SK-N-SH (cell line): ENCODE data around the gene WWOX. TPM values are rescaled to one million over a fixed set of nuclear protein-coding genes. Genes with fewer than 3 reads are reported as not detected.

Experiments used
- CTCF ChIA-PET: fragments of 300-600, 350-600 bp; formaldehyde crosslinking; extraction: SDS; loops from one replicate; lab custom pipeline; 2021; lab: Yijun Ruan, JAX
- POLR2A ChIA-PET: fragments of 350-600 bp; sonication (Branson Sonifier 250); formaldehyde crosslinking; extraction: SDS; loops from one replicate; lab custom pipeline; 2020; ENCODE audit warnings: antibody characterized with exemption, inconsistent platforms; lab: Yijun Ruan, JAX
- DNase-seq: peaks from one replicate; pipeline ENCODE4 v3.0.0; 2012
- H2AFZ ChIP-seq: fragments of 200-600 bp; sonication (generic); 2 replicates; pipeline ENCODE4 v1.8.1; 2016; ENCODE audit warnings: antibody characterized with exemption, mild to moderate bottlenecking, low read depth
- H3F3A ChIP-seq: fragments of 200-600 bp; sonication (generic); replicated peaks from 2 replicates; pipeline ENCODE3; 2016; ENCODE audit warnings: antibody characterized with exemption, mild to moderate bottlenecking; ENCODE audit not compliant: insufficient read depth
- H3K27ac ChIP-seq, 2 experiments: fragments of 200-500 bp in 1 of 2; fragments of 200-600 bp in 1 of 2; sonication (Bioruptor generic) in 1 of 2; sonication (generic), shearing (Covaris generic) in 1 of 2; 2 replicates each; pipeline versions ENCODE4 v1.5.1 to v1.6.1; 2014 to 2016; ENCODE audit warnings: low read depth in 2 of 2, inconsistent platforms in 1 of 2, low read length in 1 of 2, mild to moderate bottlenecking in 1 of 2, mixed read lengths in 1 of 2
- H3K27me3 ChIP-seq: fragments of 200-600 bp; sonication (generic), shearing (Covaris generic); 2 replicates; pipeline ENCODE4 v1.6.1; 2016; ENCODE audit warnings: mixed run types; ENCODE audit not compliant: insufficient read depth
- H3K36me3 ChIP-seq, 2 experiments: fragments of 200-500 bp in 1 of 2; fragments of 200-600 bp in 1 of 2; sonication (Bioruptor generic) in 1 of 2; sonication (generic) in 1 of 2; replicated peaks in 1 of 2; 2 replicates each; pipeline versions ENCODE3 to v1.5.1; 2014 to 2016; ENCODE audit warnings: low read length in 1 of 2, mild to moderate bottlenecking in 1 of 2; ENCODE audit not compliant: insufficient read depth in 2 of 2, control insufficient read depth in 1 of 2
- H3K4me1 ChIP-seq, 2 experiments: fragments of 200-500 bp in 1 of 2; fragments of 200-600 bp in 1 of 2; sonication (Bioruptor generic) in 1 of 2; sonication (generic), shearing (Covaris generic) in 1 of 2; 2 replicates each; pipeline versions ENCODE4 v1.5.1 to v1.6.1; 2014 to 2016; ENCODE audit warnings: low read depth in 1 of 2, low read length in 1 of 2, mixed run types in 1 of 2; ENCODE audit not compliant: insufficient read depth in 2 of 2, control insufficient read depth in 1 of 2
- H3K4me2 ChIP-seq: fragments of 200-600 bp; sonication (generic), shearing (Covaris generic); 2 replicates; pipeline ENCODE4 v1.6.1; 2017; ENCODE audit warnings: mixed run types
- H3K4me3 ChIP-seq, 2 experiments: fragments of 200-500 bp in 1 of 2; fragments of 200-600 bp in 1 of 2; sonication (Bioruptor generic) in 1 of 2; sonication (generic), shearing (Covaris generic) in 1 of 2; 2 replicates each; pipeline versions ENCODE4 v1.5.1 to v1.8.1; 2014 to 2016; ENCODE audit warnings: low read depth in 2 of 2, inconsistent platforms in 1 of 2, low read length in 1 of 2, mild to moderate bottlenecking in 1 of 2, mixed read lengths in 1 of 2, moderate library complexity in 1 of 2
- H3K79me2 ChIP-seq: fragments of 200-600 bp; sonication (generic); 2 replicates; pipeline ENCODE4 v1.8.1; 2017; ENCODE audit warnings: mild to moderate bottlenecking; ENCODE audit not compliant: insufficient read depth
- H3K9ac ChIP-seq: fragments of 200-600 bp; sonication (generic); 2 replicates; pipeline ENCODE4 v1.6.1; 2017; ENCODE audit warnings: mixed run types
- H3K9me2 ChIP-seq: fragments of 200-600 bp; sonication (generic); 2 replicates; pipeline ENCODE4 v1.6.1; 2017; ENCODE audit warnings: mixed run types
- H3K9me3 ChIP-seq: fragments of 200-600 bp; sonication (generic); 2 replicates; pipeline ENCODE4 v1.6.1; 2017; ENCODE audit warnings: mixed run types, mild to moderate bottlenecking, moderate library complexity
- H4K20me1 ChIP-seq: fragments of 200-600 bp; sonication (generic); 2 replicates; pipeline ENCODE4 v1.6.1; 2017; ENCODE audit warnings: mild to moderate bottlenecking, mixed run types; ENCODE audit not compliant: insufficient read depth
- ELF1 ChIP-seq: IDR thresholded peaks from 2 replicates; pipeline ENCODE4 v1.4.0; 2012
- EP300 ChIP-seq, 2 experiments: IDR thresholded peaks; 2 replicates each; pipeline versions ENCODE4 v1.4.0 to v1.6.1; 2012; ENCODE audit warnings: borderline replicate concordance in 1 of 2, low read depth in 1 of 2, low read length in 1 of 2
- EZH2phosphoT487 ChIP-seq: fragments of 200-600 bp; sonication (generic); IDR thresholded peaks from 2 replicates; pipeline ENCODE4 v1.6.1; 2017; ENCODE audit warnings: low read depth, mixed run types, mild to moderate bottlenecking, antibody characterized with exemption, moderate library complexity, borderline replicate concordance
- FOSL2 ChIP-seq: IDR thresholded peaks from 2 replicates; pipeline ENCODE4 v1.4.0; 2012; ENCODE audit warnings: low read depth, mild to moderate bottlenecking, moderate library complexity, borderline replicate concordance
- FOXJ3 ChIP-seq: sonication (generic); formaldehyde crosslinking; IDR thresholded peaks from 2 replicates; pipeline ENCODE4 v1.5.1; 2020; ENCODE audit warnings: mild to moderate bottlenecking, missing genetic modification reagents
- FOXM1 ChIP-seq: IDR thresholded peaks from 2 replicates; pipeline ENCODE4 v1.4.0; 2012; ENCODE audit warnings: low read depth, mild to moderate bottlenecking
- GABPA ChIP-seq: IDR thresholded peaks from 2 replicates; pipeline ENCODE4 v1.4.0; 2012; ENCODE audit warnings: low read depth, mild to moderate bottlenecking
- GATA2 ChIP-seq: sonication (generic); formaldehyde crosslinking; IDR thresholded peaks from 2 replicates; pipeline ENCODE4 v1.5.0; 2020; ENCODE audit warnings: mild to moderate bottlenecking, missing genetic modification reagents
- JUND ChIP-seq: IDR thresholded peaks from 2 replicates; pipeline ENCODE4 v1.4.0; 2012
- MAX ChIP-seq: IDR thresholded peaks from 2 replicates; pipeline ENCODE4 v1.4.0; 2012; ENCODE audit warnings: low read depth
- MXI1 ChIP-seq: IDR thresholded peaks from 2 replicates; pipeline ENCODE4 v1.6.1; 2012; ENCODE audit warnings: mild to moderate bottlenecking, low read depth, low read length, improper control_type of control experiment
- POLR2AphosphoS5 ChIP-seq: IDR thresholded peaks from 2 replicates; pipeline ENCODE4 v1.6.1; 2012; ENCODE audit warnings: low read depth, low read length
- RAD21 ChIP-seq: IDR thresholded peaks from 2 replicates; pipeline ENCODE4 v1.6.1; 2012; ENCODE audit warnings: mild to moderate bottlenecking, low read length
- REST ChIP-seq: IDR thresholded peaks from 2 replicates; pipeline ENCODE4 v1.6.1; 2012; ENCODE audit warnings: mild to moderate bottlenecking, low read depth, low read length, moderate library complexity
- RXRA ChIP-seq: IDR thresholded peaks from 2 replicates; pipeline ENCODE4 v1.4.0; 2012; ENCODE audit warnings: low read depth, mild to moderate bottlenecking, borderline replicate concordance
- SIN3A ChIP-seq: IDR thresholded peaks from 2 replicates; pipeline ENCODE4 v1.6.1; 2012; ENCODE audit warnings: low read depth, mild to moderate bottlenecking, low read length, moderate library complexity, borderline replicate concordance
- SMC3 ChIP-seq: IDR thresholded peaks from 2 replicates; pipeline ENCODE4 v1.6.1; 2012; ENCODE audit warnings: low read depth, low read length, improper control_type of control experiment
- USF1 ChIP-seq: IDR thresholded peaks from 2 replicates; pipeline ENCODE4 v1.4.0; 2012; ENCODE audit warnings: low read depth, borderline replicate concordance
- WGBS: methylation state at CpG from one replicate; pipeline ENCODE4 v1.1.6; 2017; ENCODE audit warnings: low lambda C conversion rate; 5-methylcytosine and 5-hydroxymethylcytosine counted together
- polyA plus RNA-seq, 3 experiments: library from polyadenylated mRNA; depleted of rRNA; stranded (reverse); fragments of >200 nt; gene quantifications; 2 replicates each; pipeline ENCODE4 v1.2.3, GENCODE V29; 2012
- TF ChIP-seq, protein P1 (sequence below): IDR thresholded peaks from 2 replicates; pipeline ENCODE4; 2012
- TF ChIP-seq, protein P2 (sequence below): fragments of 150-350 bp; IDR thresholded peaks from 2 replicates; pipeline ENCODE4 v1.6.1; 2017; ENCODE audit warnings: antibody characterized with exemption, low read length, low read depth, borderline replicate concordance

WWOX gene
- polyA plus RNA-seq, 1 of the 3 experiments (the other 2 are of a cell fraction) = 10.8 TPM

DNA sequence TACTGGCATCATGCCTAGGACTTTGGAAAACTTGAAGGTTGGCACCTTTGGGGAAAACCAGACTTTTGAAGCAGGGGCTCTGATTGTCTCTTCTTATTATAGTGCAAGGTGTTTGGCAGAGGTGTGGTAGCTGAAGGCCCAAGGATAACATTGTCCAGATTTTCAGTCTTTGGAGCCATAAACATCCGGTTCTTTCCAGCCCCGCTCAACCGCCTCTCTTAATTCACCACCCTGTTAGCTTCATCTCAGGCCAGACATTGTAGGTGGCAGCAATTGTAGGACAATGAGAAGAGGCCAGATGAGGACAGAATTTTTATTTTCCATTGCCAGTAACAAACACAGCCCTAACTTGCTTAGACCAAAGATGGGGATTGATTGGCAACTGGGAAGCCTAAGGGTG is 851.3 kb downstream of the WWOX start:
- no peaks in the 10 kb centered on the region for H4K20me1 ChIP-seq
- 54% methylated on average over 3 of the region's 3 CpGs for WGBS
- H3K4me1 ChIP-seq = peaks cover 0 to 6% of the 10 kb centered on the region in 2 experiments; a peak in 2 of 4 replicates
- H3K27ac ChIP-seq = no peak overlapping the region
- H3K9me2 ChIP-seq = no peaks in the 10 kb centered on the region
- H3F3A ChIP-seq = no peaks in the 10 kb centered on the region
- no peaks in the 10 kb centered on the region for H3K79me2 ChIP-seq
- H2AFZ ChIP-seq = no peak overlapping the region
- TF ChIP-seq FOXJ3 = no peak
- no peak for TF ChIP-seq FOSL2
- TF ChIP-seq ELF1 = no peak
- TF ChIP-seq, protein P1, sequence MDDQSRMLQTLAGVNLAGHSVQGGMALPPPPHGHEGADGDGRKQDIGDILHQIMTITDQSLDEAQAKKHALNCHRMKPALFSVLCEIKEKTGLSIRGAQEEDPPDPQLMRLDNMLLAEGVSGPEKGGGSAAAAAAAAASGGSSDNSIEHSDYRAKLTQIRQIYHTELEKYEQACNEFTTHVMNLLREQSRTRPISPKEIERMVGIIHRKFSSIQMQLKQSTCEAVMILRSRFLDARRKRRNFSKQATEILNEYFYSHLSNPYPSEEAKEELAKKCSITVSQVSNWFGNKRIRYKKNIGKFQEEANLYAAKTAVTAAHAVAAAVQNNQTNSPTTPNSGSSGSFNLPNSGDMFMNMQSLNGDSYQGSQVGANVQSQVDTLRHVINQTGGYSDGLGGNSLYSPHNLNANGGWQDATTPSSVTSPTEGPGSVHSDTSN = no peak
- TF ChIP-seq GATA2 (CRISPR knock-in tag) = no peak
- TF ChIP-seq USF1 = no peak
- no peak for TF ChIP-seq EZH2phosphoT487
- TF ChIP-seq SMC3 = no peak
- TF ChIP-seq, protein P2, sequence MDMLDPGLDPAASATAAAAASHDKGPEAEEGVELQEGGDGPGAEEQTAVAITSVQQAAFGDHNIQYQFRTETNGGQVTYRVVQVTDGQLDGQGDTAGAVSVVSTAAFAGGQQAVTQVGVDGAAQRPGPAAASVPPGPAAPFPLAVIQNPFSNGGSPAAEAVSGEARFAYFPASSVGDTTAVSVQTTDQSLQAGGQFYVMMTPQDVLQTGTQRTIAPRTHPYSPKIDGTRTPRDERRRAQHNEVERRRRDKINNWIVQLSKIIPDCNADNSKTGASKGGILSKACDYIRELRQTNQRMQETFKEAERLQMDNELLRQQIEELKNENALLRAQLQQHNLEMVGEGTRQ = no peak
- no peak for TF ChIP-seq MXI1
- no peak for TF ChIP-seq GABPA
- TF ChIP-seq FOXM1 = no peak
- TF ChIP-seq JUND = no peak
- TF ChIP-seq MAX = no peak
- TF ChIP-seq POLR2AphosphoS5 = no peak
- TF ChIP-seq SIN3A = no peak
- TF ChIP-seq RAD21 = no peak
- ChIA-PET POLR2A (no interaction called here), CTCF (no interaction called here)
- no peak overlapping the region for H3K4me3 ChIP-seq
- H3K36me3 ChIP-seq = no peaks in the 10 kb centered on the region
- H3K9ac ChIP-seq = no peak overlapping the region
- no peak overlapping the region for H3K4me2 ChIP-seq
- no peaks in the 10 kb centered on the region for H3K9me3 ChIP-seq
- H3K27me3 ChIP-seq = no peaks in the 10 kb centered on the region
- DNase-seq = no peak

DNA sequence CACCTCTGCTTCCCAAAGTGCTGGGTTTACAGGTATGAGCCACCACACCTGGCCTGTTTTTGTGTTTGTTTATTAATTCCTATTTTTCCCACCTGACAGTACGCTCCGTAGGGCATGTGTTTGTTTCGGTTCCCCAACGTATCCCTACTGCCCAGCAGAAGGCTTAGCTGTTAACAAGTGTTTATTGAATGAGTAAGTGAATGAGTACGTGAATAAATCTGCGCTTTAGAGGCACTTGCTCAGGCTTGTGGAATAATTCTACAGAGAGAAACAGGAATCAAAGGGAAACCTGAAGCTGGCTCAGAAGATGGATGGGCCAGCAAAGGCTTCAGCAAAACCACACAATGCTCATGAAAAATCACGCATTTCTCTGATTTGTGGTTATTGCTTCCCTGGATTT is 853.2 kb downstream of the WWOX start:
- no peak overlapping the region for H3K4me2 ChIP-seq
- no peaks in the 10 kb centered on the region for H3F3A ChIP-seq
- no peaks in the 10 kb centered on the region for H3K79me2 ChIP-seq
- DNase-seq = no peak
- WGBS = 69% methylated on average over 7 of the region's 7 CpGs
- no peaks in the 10 kb centered on the region for H3K9me3 ChIP-seq
- H3K9ac ChIP-seq = no peak overlapping the region
- ChIA-PET POLR2A (no interaction called here), CTCF (interaction anchor here (1.5 kb wide), 1 partner anchor 10 kb away, joined by 3 read pairs; no protein-coding TSS in a partner anchor)
- no peak overlapping the region for H2AFZ ChIP-seq
- H4K20me1 ChIP-seq = no peaks in the 10 kb centered on the region
- no peak overlapping the region for H3K4me3 ChIP-seq
- no peaks in the 10 kb centered on the region for H3K36me3 ChIP-seq
- no peaks in the 10 kb centered on the region for H3K9me2 ChIP-seq
- no peaks in the 10 kb centered on the region for H3K4me1 ChIP-seq
- no peak overlapping the region for H3K27ac ChIP-seq
- no peaks in the 10 kb centered on the region for H3K27me3 ChIP-seq
- TF ChIP-seq SMC3 = no peak
- no peak for TF ChIP-seq EP300 (IDR thresholded peaks at IDR 0.05; ENCODE audit: borderline replicate concordance in 1 of 2, low read depth in 1 of 2, low read length in 1 of 2)
- TF ChIP-seq SIN3A = no peak
- TF ChIP-seq RAD21 = no peak
- TF ChIP-seq EZH2phosphoT487 = no peak
- no peak for TF ChIP-seq RXRA
- no peak for TF ChIP-seq GATA2 (CRISPR knock-in tag)
- TF ChIP-seq REST = no peak
